Subcutaneous abdominal adipose tissue (tissue), 5 donors: ENCODE measurements around the gene MX2.
"Not testable (repeated sequence)": the region's sequence is repeated elsewhere in the genome, so short reads cannot be mapped to it uniquely, and the experiment has no call there.

Experiments used
- H3K27ac ChIP-seq: one replicate; pipeline ENCODE4 v1.7.0; 2013; ENCODE audit warnings: low read depth, mild to moderate bottlenecking, inconsistent platforms, low read length, moderate library complexity
- H3K27me3 ChIP-seq, 5 donors: one replicate each; pipeline ENCODE4 v1.7.0; 2013; ENCODE audit warnings: low read length in 5 of 5, inconsistent platforms in 1 of 5; ENCODE audit not compliant: control insufficient read depth in 5 of 5, insufficient read depth in 4 of 5
- H3K36me3 ChIP-seq, 5 donors: one replicate each; pipeline ENCODE4 v1.7.0; 2013; ENCODE audit warnings: low read length in 5 of 5; ENCODE audit not compliant: control insufficient read depth in 5 of 5, insufficient read depth in 5 of 5
- H3K4me1 ChIP-seq, 5 donors: one replicate each; pipeline ENCODE4 v1.7.0; 2013; ENCODE audit warnings: low read length in 5 of 5, mild to moderate bottlenecking in 3 of 5, moderate library complexity in 1 of 5; ENCODE audit not compliant: control insufficient read depth in 5 of 5, insufficient read depth in 5 of 5
- H3K4me3 ChIP-seq, 5 donors: one replicate each; pipeline ENCODE4 v1.7.0; 2013; ENCODE audit warnings: low read length in 5 of 5, low read depth in 1 of 5
- H3K9ac ChIP-seq, 5 donors: one replicate each; pipeline ENCODE4 v1.7.0; 2013; ENCODE audit warnings: low read length in 5 of 5, mild to moderate bottlenecking in 4 of 5, moderate library complexity in 3 of 5
- H3K9me3 ChIP-seq, 5 donors: one replicate each; pipeline ENCODE4 v1.7.0; 2013; ENCODE audit warnings: low read length in 5 of 5; ENCODE audit not compliant: control insufficient read depth in 5 of 5
- donor health status: healthy.
- donor health status: healthy.
- donor health status: healthy.
- donor health status: healthy.
- donor health status: healthy.

The MX2 gene, protein sequence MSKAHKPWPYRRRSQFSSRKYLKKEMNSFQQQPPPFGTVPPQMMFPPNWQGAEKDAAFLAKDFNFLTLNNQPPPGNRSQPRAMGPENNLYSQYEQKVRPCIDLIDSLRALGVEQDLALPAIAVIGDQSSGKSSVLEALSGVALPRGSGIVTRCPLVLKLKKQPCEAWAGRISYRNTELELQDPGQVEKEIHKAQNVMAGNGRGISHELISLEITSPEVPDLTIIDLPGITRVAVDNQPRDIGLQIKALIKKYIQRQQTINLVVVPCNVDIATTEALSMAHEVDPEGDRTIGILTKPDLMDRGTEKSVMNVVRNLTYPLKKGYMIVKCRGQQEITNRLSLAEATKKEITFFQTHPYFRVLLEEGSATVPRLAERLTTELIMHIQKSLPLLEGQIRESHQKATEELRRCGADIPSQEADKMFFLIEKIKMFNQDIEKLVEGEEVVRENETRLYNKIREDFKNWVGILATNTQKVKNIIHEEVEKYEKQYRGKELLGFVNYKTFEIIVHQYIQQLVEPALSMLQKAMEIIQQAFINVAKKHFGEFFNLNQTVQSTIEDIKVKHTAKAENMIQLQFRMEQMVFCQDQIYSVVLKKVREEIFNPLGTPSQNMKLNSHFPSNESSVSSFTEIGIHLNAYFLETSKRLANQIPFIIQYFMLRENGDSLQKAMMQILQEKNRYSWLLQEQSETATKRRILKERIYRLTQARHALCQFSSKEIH

GRCh38 chr21:41361786-41362604 lies at the start of gene MX2:
TSS of gene MX2 (plus strand) at chr21:41362027. CDS start at chr21:41376907, 14,880 bp downstream.
- Histone ChIP-seq H3K9ac (peak within 1 kb of the TSS; percentile 12 to 74 (median 56)), H3K27ac (peak within 1 kb of the TSS; percentile 84)

DNA sequence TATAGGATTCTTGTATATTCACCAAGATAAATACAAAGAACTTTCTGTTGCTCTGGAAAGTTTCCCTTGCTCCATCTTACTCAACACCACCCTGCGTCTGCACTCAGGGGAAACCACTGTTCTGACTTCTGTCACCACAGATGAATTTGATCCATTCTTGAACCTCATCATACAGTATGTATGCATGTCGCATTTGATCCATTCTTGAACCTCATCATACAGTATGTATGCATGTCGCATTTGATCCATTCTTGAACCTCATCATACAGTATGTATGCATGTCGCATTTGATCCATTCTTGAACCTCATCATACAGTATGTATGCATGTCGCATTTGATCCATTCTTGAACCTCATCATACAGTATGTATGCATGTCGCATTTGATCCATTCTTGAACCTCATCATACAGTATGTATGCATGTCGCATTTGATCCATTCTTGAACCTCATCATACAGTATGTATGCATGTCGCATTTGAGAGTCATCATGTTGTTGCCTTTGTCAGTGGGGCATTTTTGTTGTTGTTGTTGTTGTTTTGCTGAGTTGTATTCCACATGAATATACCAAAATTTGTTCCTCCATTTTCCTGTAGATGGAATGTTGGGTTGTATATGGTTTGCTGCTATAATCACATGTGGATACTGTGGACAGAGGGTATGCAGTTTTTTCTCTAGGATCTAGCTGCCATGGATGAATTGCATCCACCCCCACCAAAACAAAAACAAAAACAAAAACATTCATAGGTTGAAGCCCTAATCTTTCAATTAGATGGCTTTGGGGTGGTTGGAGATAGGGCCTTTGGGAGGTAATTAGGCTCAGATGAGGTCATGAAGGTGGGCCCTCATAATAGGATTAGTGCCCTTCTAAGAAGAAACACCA lies 48.3 kb upstream of the MX2 start:
- not testable (repeated sequence) for H3K9me3 ChIP-seq, H3K9ac ChIP-seq, H3K4me3 ChIP-seq, H3K36me3 ChIP-seq, H3K27ac ChIP-seq
- Histone ChIP-seq H3K4me1 (peaks cover 0 to 15% (median 11%) of the 10 kb centered on the region in 5 donors), H3K27me3 (peaks cover 11 to 26% (median 25%) of the 10 kb centered on the region in 5 donors)

More at GRCh38 chr21:41361786-41362604, at the start of gene MX2:
- H3K4me3 ChIP-seq, result peak within 1 kb of the TSS; percentile 30 to 82 (median 73)
- H3K27me3 ChIP-seq, result peaks cover 0 to 5% (median 0%) of the 10 kb centered on the region in 5 donors
- peaks cover 0 to 8% (median 0%) of the 10 kb centered on the region in 5 donors for H3K36me3 ChIP-seq
- H3K4me1 ChIP-seq, result peaks cover 13 to 49% (median 37%) of the 10 kb centered on the region in 5 donors
- no peaks in the 10 kb centered on the region for H3K9me3 ChIP-seq

GRCh38 chr21:41315726-41316125 lies 46.1 kb upstream of the MX2 start:
- Histone ChIP-seq H3K27ac (no peak overlapping the region), H3K27me3 (peaks cover 11 to 28% (median 16%) of the 10 kb centered on the region in 5 donors), H3K4me1 (peaks cover 0 to 15% (median 11%) of the 10 kb centered on the region in 5 donors), H3K4me3 (peak overlapping the region in 2 of 5 donors; percentile 3 to 51), H3K9me3 (no peaks in the 10 kb centered on the region), H3K36me3 (no peaks in the 10 kb centered on the region), H3K9ac (no peak overlapping the region)

DNA sequence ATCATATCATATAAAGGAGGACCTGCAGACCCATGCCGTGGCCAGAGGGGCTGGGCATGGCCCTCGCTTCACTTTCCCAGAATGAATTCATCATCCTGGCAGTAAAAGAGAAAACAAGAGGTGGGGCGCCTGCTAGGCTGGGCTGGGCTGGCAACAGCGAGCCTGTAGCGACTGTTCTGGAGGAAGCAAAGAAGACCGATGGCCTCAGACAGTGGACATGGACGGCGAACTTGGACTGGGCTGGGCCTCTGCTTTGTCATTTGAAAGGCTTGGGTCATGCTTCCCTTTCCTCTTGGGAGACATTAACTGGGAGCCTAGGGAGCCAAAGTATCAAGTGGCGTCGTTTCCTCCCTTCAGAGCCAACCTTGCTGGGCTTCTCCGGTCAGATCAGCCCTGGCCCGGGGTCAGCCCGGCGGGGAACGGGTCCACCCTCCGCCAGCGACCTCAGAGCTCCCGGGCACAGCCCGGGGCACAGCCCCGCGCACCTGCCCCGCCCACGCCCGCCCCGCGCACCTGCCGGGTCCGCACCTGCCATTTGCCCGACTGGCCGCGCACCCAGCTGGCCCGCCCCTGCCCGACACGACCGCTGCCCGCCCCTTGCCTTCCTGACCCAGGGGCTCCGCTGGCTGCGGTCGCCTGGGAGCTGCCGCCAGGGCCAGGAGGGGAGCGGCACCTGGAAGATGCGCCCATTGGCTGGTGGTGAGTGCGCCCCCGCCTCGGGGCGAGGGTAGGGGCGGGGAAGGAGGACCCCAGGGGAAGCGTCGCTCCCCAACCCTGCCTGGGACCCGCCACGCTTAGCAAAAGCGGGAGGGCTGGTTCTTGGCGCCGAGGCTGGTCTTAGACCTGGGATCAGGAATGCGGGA lies 45.4 kb upstream of the MX2 start, which contains the start of gene FAM3B:
TSS of gene FAM3B (plus strand) at position 602 of the 863 bp plus-strand sequence. CDS start at position 681, 79 bp downstream.
- H3K27me3 ChIP-seq, result peaks cover 11 to 28% (median 16%) of the 10 kb centered on the region in 5 donors
- no peak within 1 kb of the TSS for H3K27ac ChIP-seq
- H3K36me3 ChIP-seq, result no peaks in the 10 kb centered on the region
- H3K4me3 ChIP-seq, result peak within 1 kb of the TSS; percentile 8 to 60 (median 31)
- peak within 1 kb of the TSS in 1 of 5 donors; percentile 15 for H3K9ac ChIP-seq
- H3K4me1 ChIP-seq, result peaks cover 0 to 15% (median 11%) of the 10 kb centered on the region in 5 donors
- no peaks in the 10 kb centered on the region for H3K9me3 ChIP-seq

DNA sequence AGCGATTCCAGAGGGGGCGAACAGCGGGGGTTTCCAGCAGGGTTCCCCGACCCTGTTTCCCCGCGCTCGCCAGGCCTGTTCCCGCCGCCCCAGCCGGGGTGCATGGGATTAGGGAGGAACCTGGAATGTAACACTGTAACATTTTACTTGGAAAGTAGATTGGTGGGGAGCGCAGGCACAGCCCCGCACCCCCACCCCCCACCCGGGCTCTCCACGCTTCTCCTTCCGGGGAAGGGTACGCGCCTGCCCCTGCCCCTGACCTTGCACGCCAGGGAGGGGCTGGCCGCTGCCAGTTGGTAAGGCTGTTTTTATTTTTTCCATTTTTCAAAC lies 44.8 kb upstream of the MX2 start:
- Histone ChIP-seq H3K27ac (no peak overlapping the region), H3K9ac (peak overlapping the region in 1 of 5 donors; percentile 1)

GRCh38 chr21:41317458-41317857 lies 44.4 kb upstream of the MX2 start:
- Histone ChIP-seq H3K9me3 (no peaks in the 10 kb centered on the region), H3K27me3 (peaks cover 11 to 28% (median 16%) of the 10 kb centered on the region in 5 donors), H3K27ac (no peak overlapping the region), H3K4me3 (no peak overlapping the region), H3K4me1 (peaks cover 0 to 15% (median 11%) of the 10 kb centered on the region in 5 donors), H3K36me3 (no peaks in the 10 kb centered on the region), H3K9ac (no peak overlapping the region)

More for the DNA sequence above, 44.8 kb upstream of the MX2 start:
- Histone ChIP-seq H3K36me3 (no peaks in the 10 kb centered on the region), H3K4me3 (peak overlapping the region in 4 of 5 donors; percentile 8 to 60 (median 38)), H3K9me3 (no peaks in the 10 kb centered on the region), H3K4me1 (peaks cover 0 to 15% (median 11%) of the 10 kb centered on the region in 5 donors), H3K27me3 (peaks cover 11 to 28% (median 16%) of the 10 kb centered on the region in 5 donors)

GRCh38 chr21:41318218-41318617 lies 43.6 kb upstream of the MX2 start:
- Histone ChIP-seq H3K9me3 (no peaks in the 10 kb centered on the region), H3K9ac (no peak overlapping the region), H3K36me3 (no peaks in the 10 kb centered on the region), H3K4me3 (no peak overlapping the region), H3K27ac (no peak overlapping the region), H3K4me1 (peaks cover 0 to 15% (median 11%) of the 10 kb centered on the region in 5 donors), H3K27me3 (peaks cover 11 to 28% (median 16%) of the 10 kb centered on the region in 5 donors)

DNA sequence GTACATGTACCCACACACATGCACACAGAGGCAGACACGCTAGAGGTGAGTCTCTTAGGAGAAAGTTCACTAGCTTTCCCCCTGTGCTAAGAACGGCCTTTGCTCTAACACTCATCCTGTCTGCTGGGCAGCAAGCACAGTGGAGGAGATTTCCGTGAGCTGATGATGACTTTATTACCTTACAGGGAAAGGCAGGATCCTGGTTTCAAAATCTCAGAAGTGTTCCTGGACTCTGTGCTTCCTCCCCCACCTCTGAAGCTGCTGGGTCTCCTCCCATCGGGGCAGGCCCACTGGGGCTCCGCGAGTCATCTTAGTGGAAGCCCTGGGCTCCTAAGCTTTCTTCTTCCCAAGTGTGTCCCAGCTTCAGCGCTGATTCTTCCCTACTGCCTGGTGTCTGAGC lies 42.6 kb upstream of the MX2 start:
- H3K36me3 ChIP-seq, result no peaks in the 10 kb centered on the region
- H3K9ac ChIP-seq, result no peak overlapping the region
- H3K27me3 ChIP-seq, result peaks cover 11 to 28% (median 16%) of the 10 kb centered on the region in 5 donors
- H3K4me3 ChIP-seq, result no peak overlapping the region
- H3K4me1 ChIP-seq, result peaks cover 0 to 15% (median 11%) of the 10 kb centered on the region in 5 donors
- H3K27ac ChIP-seq, result no peak overlapping the region
- H3K9me3 ChIP-seq, result no peaks in the 10 kb centered on the region
